Common myeloid progenitor, CD34-positive (primary cell): Measurements from ENCODE around the gene CREB3L4.

Source experiments
- CTCF ChIA-PET: fragments of 350-600 bp; sonication (Branson Sonifier 250); formaldehyde crosslinking; loops from one replicate; lab custom pipeline; 2021; ENCODE audit warnings: antibody characterized with exemption; lab: Charles Lee
- POLR2A ChIA-PET: fragments of 350-600 bp; sonication (Branson Sonifier 250); formaldehyde crosslinking; loops from one replicate; lab custom pipeline; 2021; ENCODE audit warnings: antibody characterized with exemption; lab: Charles Lee
- DNase-seq, 3 donors: peaks; one replicate each; pipeline versions ENCODE4 v3.0.0 to v3.0.0-alpha.2; 2013
- H3K27ac ChIP-seq, 2 experiments: 1 replicate in 1 of 2; 2 replicates in 1 of 2; pipeline ENCODE4 v1.7.0; 2013; ENCODE audit warnings: inconsistent platforms in 2 of 2, low read length in 2 of 2, mild to moderate bottlenecking in 2 of 2, low read depth in 1 of 2, moderate library complexity in 1 of 2; ENCODE audit not compliant: severe bottlenecking in 2 of 2, insufficient read depth in 1 of 2, poor library complexity in 1 of 2
- H3K27me3 ChIP-seq, 5 experiments: replicated peaks in 2 of 5; 1 replicate in 3 of 5; 2 replicates in 2 of 5; pipeline versions ENCODE4 v1.6.1 to v1.7.0; 2013; ENCODE audit warnings: low read length in 4 of 5, mild to moderate bottlenecking in 2 of 5, moderate library complexity in 2 of 5, inconsistent platforms in 1 of 5; ENCODE audit not compliant: insufficient read depth in 5 of 5, control insufficient read depth in 4 of 5
- H3K36me3 ChIP-seq, 4 experiments: 1 replicate in 2 of 4; 2 replicates in 2 of 4; pipeline versions ENCODE4 v1.6.1 to v1.7.0; 2013; ENCODE audit warnings: low read length in 3 of 4, control low read depth in 1 of 4, mild to moderate bottlenecking in 1 of 4; ENCODE audit not compliant: control insufficient read depth in 4 of 4, insufficient read depth in 4 of 4
- H3K4me1 ChIP-seq, 4 experiments: 1 replicate in 3 of 4; 2 replicates in 1 of 4; pipeline versions ENCODE4 v1.6.1 to v1.7.1; 2013; ENCODE audit warnings: low read length in 3 of 4, mild to moderate bottlenecking in 3 of 4, control low read depth in 1 of 4, inconsistent platforms in 1 of 4, moderate library complexity in 1 of 4; ENCODE audit not compliant: control insufficient read depth in 4 of 4, insufficient read depth in 4 of 4; ENCODE audit errors: control extremely low read depth in 1 of 4
- H3K4me3 ChIP-seq, 7 experiments: 1 replicate in 4 of 7; 2 replicates in 3 of 7; pipeline versions ENCODE4 v1.5.1 to v1.7.0; 2013; ENCODE audit warnings: mild to moderate bottlenecking in 7 of 7, low read length in 6 of 7, moderate library complexity in 6 of 7, inconsistent platforms in 2 of 7, low read depth in 2 of 7, control low read depth in 1 of 7; ENCODE audit not compliant: insufficient read depth in 4 of 7, control insufficient read depth in 1 of 7; ENCODE audit errors: extremely low read depth in 1 of 7
- H3K9me3 ChIP-seq, 5 experiments: 1 replicate in 4 of 5; 2 replicates in 1 of 5; pipeline versions ENCODE4 v1.6.1 to v1.7.1; 2013; ENCODE audit warnings: low read length in 4 of 5, mild to moderate bottlenecking in 2 of 5, inconsistent platforms in 1 of 5, low read depth in 1 of 5, moderate library complexity in 1 of 5; ENCODE audit not compliant: control insufficient read depth in 4 of 5, insufficient read depth in 2 of 5; ENCODE audit errors: control extremely low read depth in 1 of 5
- WGBS: methylation state at CpG from one replicate; pipeline ENCODE4 v1.1.5; 2013; ENCODE audit not compliant: insufficient coverage; 5-methylcytosine and 5-hydroxymethylcytosine counted together

The CREB3L4 gene

GRCh38 chr1:153944827-153945117 lies 22.9 kb upstream of the CREB3L4 start:
- Histone ChIP-seq H3K27ac (peak overlapping the region; percentile 83 to 91), H3K36me3 (peaks cover 7 to 66% (median 53%) of the 10 kb centered on the region in 4 experiments), H3K27me3 (no peaks in the 10 kb centered on the region), H3K9me3 (no peaks in the 10 kb centered on the region), H3K4me1 (peaks cover 4 to 33% (median 30%) of the 10 kb centered on the region in 4 experiments), H3K4me3 (peak overlapping the region; percentile 71 to 92 (median 83))
- CTCF ChIA-PET = interaction anchor here (0.7 to 5.1 kb wide), 16 partner anchors 8 to 316 kb away, joined by 3 to 52 read pairs (median 5); partner anchors contain the start of genes CREB3L4, CRTC2 and GATAD2B
- no peak for DNase-seq
- POLR2A ChIA-PET = interaction anchor here (0.6 to 3.8 kb wide), 11 partner anchors 12 to 1295 kb away, joined by 3 to 26 read pairs (median 4); partner anchors contain the start of genes CREB3L4, GATAD2B, RAB13 and SLC39A1
- WGBS = 5% methylated on average over 2 of the region's 3 CpGs

DNA sequence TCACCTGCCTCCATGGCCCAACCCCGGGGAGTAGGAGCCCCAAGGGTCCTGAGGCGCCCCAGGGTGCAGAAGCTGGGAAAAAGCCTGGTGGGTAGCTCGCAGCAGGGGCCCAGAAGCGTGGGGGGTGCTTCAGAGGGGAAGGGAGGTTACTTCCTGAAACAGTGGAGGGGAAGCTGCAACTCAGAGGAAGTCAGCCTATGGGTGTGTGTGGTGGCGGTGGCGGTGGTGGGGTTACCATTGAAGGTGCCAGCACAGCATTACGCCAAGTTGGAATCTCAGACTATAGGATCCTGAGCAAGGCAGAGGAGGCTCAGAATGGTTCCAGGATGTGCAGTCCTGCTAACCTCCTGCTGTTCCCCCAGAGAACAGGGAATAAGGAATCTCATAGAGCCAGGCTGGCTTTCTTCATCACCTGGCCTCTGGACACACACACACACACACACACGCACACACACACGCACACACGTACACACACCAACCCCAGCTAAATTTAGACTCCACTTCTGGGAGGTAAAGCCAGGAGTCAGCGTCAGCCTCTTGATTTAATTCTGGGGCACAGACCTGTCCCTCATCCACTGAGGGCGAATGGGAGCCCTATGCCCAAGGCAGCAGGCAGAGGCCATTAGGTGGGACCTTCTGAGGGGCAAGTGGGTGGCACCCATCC lies 22.4 kb upstream of the CREB3L4 start:
- peak; percentile 82 to 96 (median 93) for DNase-seq
- Histone ChIP-seq H3K4me3 (peak overlapping the region; percentile 71 to 92 (median 83)), H3K27ac (peak overlapping the region; percentile 83 to 91), H3K36me3 (peaks cover 8 to 66% (median 53%) of the 10 kb centered on the region in 4 experiments), H3K9me3 (no peaks in the 10 kb centered on the region), H3K4me1 (peaks cover 4 to 33% (median 30%) of the 10 kb centered on the region in 4 experiments), H3K27me3 (no peaks in the 10 kb centered on the region)
- CTCF ChIA-PET = interaction anchor here (0.7 to 5.1 kb wide), 18 partner anchors 8 to 316 kb away, joined by 3 to 52 read pairs (median 6); partner anchors contain the start of genes CREB3L4, CRTC2, GATAD2B and SLC39A1
- WGBS = 0% methylated on average over 8 of the region's 12 CpGs
- POLR2A ChIA-PET = interaction anchor here (0.6 to 3.8 kb wide), 14 partner anchors 12 to 1295 kb away, joined by 3 to 26 read pairs (median 4); partner anchors contain the start of genes CREB3L4, CRTC2, GATAD2B and JTB

GRCh38 chr1:153945795-153946621 lies 21.7 kb upstream of the CREB3L4 start:
- H3K4me3 ChIP-seq = peak overlapping the region; percentile 71 to 92 (median 83)
- H3K27me3 ChIP-seq = no peaks in the 10 kb centered on the region
- peak overlapping the region; percentile 83 to 91 for H3K27ac ChIP-seq
- DNase-seq = peak; percentile 89 to 97 (median 95)
- CTCF ChIA-PET = interaction anchor here (0.9 to 5.1 kb wide), 14 partner anchors 9 to 154 kb away, joined by 3 to 52 read pairs (median 8); partner anchors contain the start of genes CREB3L4, CRTC2, GATAD2B and JTB
- POLR2A ChIA-PET = interaction anchor here (0.6 to 3.8 kb wide), 12 partner anchors 12 to 124 kb away, joined by 3 to 26 read pairs (median 5); partner anchors contain the start of genes CREB3L4, CRTC2, GATAD2B and JTB
- H3K4me1 ChIP-seq = peaks cover 4 to 33% (median 30%) of the 10 kb centered on the region in 4 experiments
- 0% methylated on average over 68 of the region's 95 CpGs for WGBS
- peaks cover 8 to 66% (median 50%) of the 10 kb centered on the region in 4 experiments for H3K36me3 ChIP-seq
- H3K9me3 ChIP-seq = no peaks in the 10 kb centered on the region

GRCh38 chr1:153946622-153947241 lies 21.0 kb upstream of the CREB3L4 start, which contains the start of gene DENND4B:
Gene DENND4B, minus strand, starts transcription at chr1:153946718. Its CDS starts 2,344 bp downstream, at chr1:153944374.
- ChIA-PET CTCF (interaction anchor here (0.9 to 5.1 kb wide), 13 partner anchors 9 to 150 kb away, joined by 3 to 52 read pairs (median 8); partner anchors contain the start of genes CREB3L4, CRTC2, GATAD2B and JTB), POLR2A (interaction anchor here (0.6 to 3.8 kb wide), 11 partner anchors 11 to 275 kb away, joined by 3 to 26 read pairs (median 5); partner anchors contain the start of genes CREB3L4, CRTC2, GATAD2B and JTB)
- DNase-seq = peak; percentile 77 to 88 (median 87)
- peaks cover 4 to 33% (median 30%) of the 10 kb centered on the region in 4 experiments for H3K4me1 ChIP-seq
- no peaks in the 10 kb centered on the region for H3K9me3 ChIP-seq
- peak within 1 kb of the TSS; percentile 83 to 91 for H3K27ac ChIP-seq
- H3K27me3 ChIP-seq = no peaks in the 10 kb centered on the region
- 20% methylated on average over 15 of the region's 28 CpGs for WGBS
- H3K4me3 ChIP-seq = peak within 1 kb of the TSS; percentile 71 to 92 (median 83)
- peaks cover 10 to 66% (median 50%) of the 10 kb centered on the region in 4 experiments for H3K36me3 ChIP-seq

GRCh38 chr1:153951183-153951582 lies 16.5 kb upstream of the CREB3L4 start:
- Histone ChIP-seq H3K9me3 (no peaks in the 10 kb centered on the region), H3K4me3 (no peak overlapping the region), H3K27me3 (no peaks in the 10 kb centered on the region), H3K27ac (no peak overlapping the region), H3K4me1 (peaks cover 0 to 19% (median 18%) of the 10 kb centered on the region in 4 experiments), H3K36me3 (peaks cover 14 to 75% (median 58%) of the 10 kb centered on the region in 4 experiments)
- ChIA-PET CTCF (interaction anchor here (1.0 to 1.5 kb wide), 2 partner anchors 27 to 125 kb away, joined by 3 read pairs; no protein-coding TSS in a partner anchor), POLR2A (no interaction called here)
- DNase-seq = no peak
- 98% methylated on average over 11 of the region's 11 CpGs for WGBS

DNA sequence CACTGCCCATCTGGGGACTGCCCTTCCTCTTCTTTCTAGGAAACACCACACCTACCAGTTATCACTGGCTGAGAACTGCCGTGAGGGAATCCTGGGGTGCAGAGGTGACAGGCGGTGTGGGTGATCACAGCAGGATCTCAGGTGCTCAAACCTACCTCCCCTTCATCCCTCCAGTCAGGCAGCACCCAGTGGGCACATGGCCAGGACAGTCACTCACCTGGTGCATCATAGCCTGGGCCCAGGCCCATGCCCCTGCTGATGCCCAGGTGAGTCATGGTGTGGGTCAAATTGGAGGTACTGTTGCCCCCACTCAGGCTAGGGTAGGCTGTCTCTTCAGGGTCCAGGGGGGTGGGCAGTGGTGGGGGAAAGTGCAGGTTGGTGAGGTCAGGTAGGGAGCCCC lies 15.9 kb upstream of the CREB3L4 start:
- no peak overlapping the region for H3K4me3 ChIP-seq
- peaks cover 4 to 23% (median 22%) of the 10 kb centered on the region in 4 experiments for H3K4me1 ChIP-seq
- CTCF ChIA-PET = no interaction called here
- H3K27me3 ChIP-seq = no peaks in the 10 kb centered on the region
- peaks cover 14 to 75% (median 58%) of the 10 kb centered on the region in 4 experiments for H3K36me3 ChIP-seq
- DNase-seq = no peak
- WGBS = 100% methylated on average over 1 of the region's 2 CpGs
- no peak overlapping the region for H3K27ac ChIP-seq
- POLR2A ChIA-PET = no interaction called here
- H3K9me3 ChIP-seq = no peaks in the 10 kb centered on the region
